HFFc6 (cell line): ENCODE results near the gene TENM3. TPM values are rescaled to one million over a fixed set of nuclear protein-coding genes. Genes with fewer than 3 reads are reported as not detected.

Experiments used
- DNase-seq: peaks from one replicate; pipeline ENCODE4 v3.0.0-alpha.2; 2018
- H3K27ac Mint-ChIP-seq: 2 replicates; pipeline ENCODE4 v1.8.0; 2020; ENCODE audit warnings: mild to moderate bottlenecking, mixed read lengths
- H3K27me3 Mint-ChIP-seq: 2 replicates; pipeline ENCODE4 v1.8.0; 2021; ENCODE audit warnings: mild to moderate bottlenecking, moderate library complexity, mixed read lengths; ENCODE audit not compliant: insufficient read depth
- H3K36me3 Mint-ChIP-seq: 2 replicates; pipeline ENCODE4 v1.8.0; 2021; ENCODE audit warnings: low read depth, mixed read lengths
- H3K4me1 Mint-ChIP-seq: 2 replicates; pipeline ENCODE4 v1.8.0; 2020; ENCODE audit warnings: low read depth, mixed read lengths
- H3K4me3 Mint-ChIP-seq: 2 replicates; pipeline ENCODE4 v1.8.0; 2020; ENCODE audit warnings: mild to moderate bottlenecking, moderate library complexity, mixed read lengths
- H3K9me3 Mint-ChIP-seq: 2 replicates; pipeline ENCODE4 v1.8.0; 2020; ENCODE audit warnings: mild to moderate bottlenecking, mixed read lengths
- CTCF ChIP-seq: fragments of 200-600 bp; sonication (generic); IDR thresholded peaks from 2 replicates; pipeline ENCODE4 v1.5.0; 2021; ENCODE audit warnings: antibody characterized with exemption, mild to moderate bottlenecking
- total RNA-seq, 6 experiments: library from RNA; stranded (reverse); fragmentation: NEBNext Ultra II Directional; extraction: Animal tissue kit (Norgen Biotek cat#: 25700); gene quantifications; 2 replicates in 1 of 6; 3 replicates in 5 of 6; pipeline ENCODE4 v1.2.3, GENCODE V29; 2021

TENM3 gene
- total RNA-seq, 6 experiments from 2014 or later, result 31.1 to 52.1 (median 42.0) TPM

- no peak for DNase-seq
- Mint-ChIP-seq H3K4me3 (peak overlapping the region; percentile 59; the same call in 1 of the 2 replicates), H3K36me3 (no peaks in the 10 kb centered on the region), H3K4me1 (peaks cover 58% of the 10 kb centered on the region), H3K27ac (no peak overlapping the region), H3K27me3 (no peaks in the 10 kb centered on the region), H3K9me3 (no peaks in the 10 kb centered on the region)
- no peak for TF ChIP-seq CTCF
Observed at GRCh38 chr4:182495645-182496385, 252.6 kb downstream of the TENM3 start.

- Mint-ChIP-seq H3K4me1 (peaks cover 60% of the 10 kb centered on the region), H3K27ac (no peak overlapping the region), H3K9me3 (no peaks in the 10 kb centered on the region), H3K36me3 (no peaks in the 10 kb centered on the region), H3K27me3 (no peaks in the 10 kb centered on the region), H3K4me3 (no peak overlapping the region)
- no peak for TF ChIP-seq CTCF
- no peak for DNase-seq
Observed at GRCh38 chr4:182496408-182496807, 253.2 kb downstream of the TENM3 start.

- Mint-ChIP-seq H3K9me3 (no peaks in the 10 kb centered on the region), H3K27me3 (no peaks in the 10 kb centered on the region), H3K36me3 (no peaks in the 10 kb centered on the region), H3K4me1 (peaks cover 59% of the 10 kb centered on the region), H3K27ac (no peak overlapping the region), H3K4me3 (no peak overlapping the region)
- DNase-seq, result no peak
- TF ChIP-seq CTCF, result no peak
Observed at GRCh38 chr4:182502064-182502463, 258.9 kb downstream of the TENM3 start.

GRCh38 chr4:182504463-182504862, 261.3 kb downstream of the TENM3 start:
- no peaks in the 10 kb centered on the region for H3K36me3 Mint-ChIP-seq
- TF ChIP-seq CTCF, result no peak

GRCh38 chr4:182507805-182508204, 264.6 kb downstream of the TENM3 start:
- no peaks in the 10 kb centered on the region for H3K27me3 Mint-ChIP-seq
- peak; percentile 2 for DNase-seq
- H3K9me3 Mint-ChIP-seq, result no peaks in the 10 kb centered on the region
- H3K27ac Mint-ChIP-seq, result no peak overlapping the region
- H3K4me1 Mint-ChIP-seq, result peaks cover 63% of the 10 kb centered on the region
- H3K4me3 Mint-ChIP-seq, result no peak overlapping the region; the same call in 1 of the 2 replicates
- no peaks in the 10 kb centered on the region for H3K36me3 Mint-ChIP-seq
- TF ChIP-seq CTCF, result no peak

More at GRCh38 chr4:182504463-182504862, 261.3 kb downstream of the TENM3 start:
- Mint-ChIP-seq H3K4me1 (peaks cover 78% of the 10 kb centered on the region), H3K9me3 (no peaks in the 10 kb centered on the region), H3K4me3 (no peak overlapping the region), H3K27ac (no peak overlapping the region), H3K27me3 (no peaks in the 10 kb centered on the region)
- DNase-seq, result no peak
